ENCODE results near the gene CHN2.

DNA sequence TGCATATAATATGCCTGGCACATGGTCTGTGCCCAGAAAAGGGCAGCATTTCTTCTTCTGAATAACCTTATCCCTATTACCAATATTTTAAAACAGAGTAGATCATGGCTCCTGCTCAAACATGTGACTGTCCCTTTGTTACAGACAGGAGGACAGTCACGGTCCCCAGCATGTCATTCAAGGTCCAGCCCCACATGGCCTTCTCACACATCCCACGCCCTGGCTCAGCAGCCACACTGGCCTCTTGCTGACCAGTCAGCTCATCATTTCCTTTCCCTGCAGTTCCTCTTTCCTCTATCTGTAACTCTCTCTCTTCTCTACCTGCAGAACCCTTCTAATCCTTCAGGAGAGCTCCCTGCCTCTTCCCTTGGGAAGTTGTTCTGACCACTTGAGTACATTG lies 167.8 kb downstream of the CHN2 start:
- no peak for TF ChIP-seq POLR2A (IDR thresholded peaks at IDR 0.05)
- TF ChIP-seq, protein P1, sequence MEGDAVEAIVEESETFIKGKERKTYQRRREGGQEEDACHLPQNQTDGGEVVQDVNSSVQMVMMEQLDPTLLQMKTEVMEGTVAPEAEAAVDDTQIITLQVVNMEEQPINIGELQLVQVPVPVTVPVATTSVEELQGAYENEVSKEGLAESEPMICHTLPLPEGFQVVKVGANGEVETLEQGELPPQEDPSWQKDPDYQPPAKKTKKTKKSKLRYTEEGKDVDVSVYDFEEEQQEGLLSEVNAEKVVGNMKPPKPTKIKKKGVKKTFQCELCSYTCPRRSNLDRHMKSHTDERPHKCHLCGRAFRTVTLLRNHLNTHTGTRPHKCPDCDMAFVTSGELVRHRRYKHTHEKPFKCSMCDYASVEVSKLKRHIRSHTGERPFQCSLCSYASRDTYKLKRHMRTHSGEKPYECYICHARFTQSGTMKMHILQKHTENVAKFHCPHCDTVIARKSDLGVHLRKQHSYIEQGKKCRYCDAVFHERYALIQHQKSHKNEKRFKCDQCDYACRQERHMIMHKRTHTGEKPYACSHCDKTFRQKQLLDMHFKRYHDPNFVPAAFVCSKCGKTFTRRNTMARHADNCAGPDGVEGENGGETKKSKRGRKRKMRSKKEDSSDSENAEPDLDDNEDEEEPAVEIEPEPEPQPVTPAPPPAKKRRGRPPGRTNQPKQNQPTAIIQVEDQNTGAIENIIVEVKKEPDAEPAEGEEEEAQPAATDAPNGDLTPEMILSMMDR (IDR thresholded peaks at IDR 0.05) = no peak
- no peak for TF ChIP-seq POLR2AphosphoS5 (IDR thresholded peaks at IDR 0.05)
